Peyer's patch (tissue), 4 donors: Measurements from ENCODE around the gene SRRM1. TPM values are rescaled to one million over a fixed set of nuclear protein-coding genes. Genes with fewer than 3 reads are reported as not detected.

Experiments
- DNase-seq, 3 donors: peaks; one replicate each; pipeline ENCODE4 v3.0.0-alpha.2; 2017 to 2019
- H3K27ac ChIP-seq, 4 donors: fragments of 200-600 bp; sonication (generic); one replicate each; pipeline ENCODE4 v1.5.1; 2016 to 2019
- H3K27me3 ChIP-seq, 2 donors: fragments of 200-600 bp; sonication (generic); one replicate each; pipeline ENCODE4 v1.5.1; 2019
- H3K36me3 ChIP-seq, 3 donors: fragments of 200-600 bp; sonication (generic); one replicate each; pipeline ENCODE4 v1.5.1; 2016 to 2019
- H3K4me1 ChIP-seq, 4 donors: fragments of 200-600 bp; sonication (generic); one replicate each; pipeline ENCODE4 v1.5.1; 2016 to 2019
- H3K4me3 ChIP-seq, 4 donors: fragments of 200-600 bp; sonication (generic); 1 replicate in 3 of 4; 2 replicates in 1 of 4; pipeline ENCODE4 v1.5.1; 2016 to 2019; ENCODE audit warnings: mild to moderate bottlenecking in 1 of 4
- H3K9me3 ChIP-seq, 4 donors: fragments of 200-600 bp; sonication (generic); one replicate each; pipeline ENCODE4 v1.5.1; 2016 to 2019; ENCODE audit warnings: mild to moderate bottlenecking in 1 of 4
- POLR2A ChIP-seq, 2 donors: fragments of 450-650 bp; IDR thresholded peaks; one replicate each; pipeline ENCODE4 v1.5.1; 2017; ENCODE audit warnings: antibody characterized with exemption in 2 of 2, mild to moderate bottlenecking in 2 of 2, moderate library complexity in 2 of 2
- total RNA-seq, 4 donors: library from RNA; depleted of rRNA; stranded (reverse); fragments of >200 nt; gene quantifications; one replicate each; pipeline ENCODE4 v1.1.0, GENCODE V29; 2016
- TF ChIP-seq, protein P1 (sequence below), 6 experiments: fragments of 450-650 bp in 4 of 6; fragments of 200-600 bp in 2 of 6; sonication (generic) in 1 of 6; IDR thresholded peaks; one replicate each; pipeline ENCODE4 v1.5.1; 2017 to 2019; ENCODE audit warnings: antibody characterized with exemption in 6 of 6, mild to moderate bottlenecking in 3 of 6, moderate library complexity in 1 of 6

Gene SRRM1, protein sequence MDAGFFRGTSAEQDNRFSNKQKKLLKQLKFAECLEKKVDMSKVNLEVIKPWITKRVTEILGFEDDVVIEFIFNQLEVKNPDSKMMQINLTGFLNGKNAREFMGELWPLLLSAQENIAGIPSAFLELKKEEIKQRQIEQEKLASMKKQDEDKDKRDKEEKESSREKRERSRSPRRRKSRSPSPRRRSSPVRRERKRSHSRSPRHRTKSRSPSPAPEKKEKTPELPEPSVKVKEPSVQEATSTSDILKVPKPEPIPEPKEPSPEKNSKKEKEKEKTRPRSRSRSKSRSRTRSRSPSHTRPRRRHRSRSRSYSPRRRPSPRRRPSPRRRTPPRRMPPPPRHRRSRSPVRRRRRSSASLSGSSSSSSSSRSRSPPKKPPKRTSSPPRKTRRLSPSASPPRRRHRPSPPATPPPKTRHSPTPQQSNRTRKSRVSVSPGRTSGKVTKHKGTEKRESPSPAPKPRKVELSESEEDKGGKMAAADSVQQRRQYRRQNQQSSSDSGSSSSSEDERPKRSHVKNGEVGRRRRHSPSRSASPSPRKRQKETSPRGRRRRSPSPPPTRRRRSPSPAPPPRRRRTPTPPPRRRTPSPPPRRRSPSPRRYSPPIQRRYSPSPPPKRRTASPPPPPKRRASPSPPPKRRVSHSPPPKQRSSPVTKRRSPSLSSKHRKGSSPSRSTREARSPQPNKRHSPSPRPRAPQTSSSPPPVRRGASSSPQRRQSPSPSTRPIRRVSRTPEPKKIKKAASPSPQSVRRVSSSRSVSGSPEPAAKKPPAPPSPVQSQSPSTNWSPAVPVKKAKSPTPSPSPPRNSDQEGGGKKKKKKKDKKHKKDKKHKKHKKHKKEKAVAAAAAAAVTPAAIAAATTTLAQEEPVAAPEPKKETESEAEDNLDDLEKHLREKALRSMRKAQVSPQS
- total RNA-seq, result 100 to 1,000 TPM; 103 to 404 (median 157) TPM

DNA sequence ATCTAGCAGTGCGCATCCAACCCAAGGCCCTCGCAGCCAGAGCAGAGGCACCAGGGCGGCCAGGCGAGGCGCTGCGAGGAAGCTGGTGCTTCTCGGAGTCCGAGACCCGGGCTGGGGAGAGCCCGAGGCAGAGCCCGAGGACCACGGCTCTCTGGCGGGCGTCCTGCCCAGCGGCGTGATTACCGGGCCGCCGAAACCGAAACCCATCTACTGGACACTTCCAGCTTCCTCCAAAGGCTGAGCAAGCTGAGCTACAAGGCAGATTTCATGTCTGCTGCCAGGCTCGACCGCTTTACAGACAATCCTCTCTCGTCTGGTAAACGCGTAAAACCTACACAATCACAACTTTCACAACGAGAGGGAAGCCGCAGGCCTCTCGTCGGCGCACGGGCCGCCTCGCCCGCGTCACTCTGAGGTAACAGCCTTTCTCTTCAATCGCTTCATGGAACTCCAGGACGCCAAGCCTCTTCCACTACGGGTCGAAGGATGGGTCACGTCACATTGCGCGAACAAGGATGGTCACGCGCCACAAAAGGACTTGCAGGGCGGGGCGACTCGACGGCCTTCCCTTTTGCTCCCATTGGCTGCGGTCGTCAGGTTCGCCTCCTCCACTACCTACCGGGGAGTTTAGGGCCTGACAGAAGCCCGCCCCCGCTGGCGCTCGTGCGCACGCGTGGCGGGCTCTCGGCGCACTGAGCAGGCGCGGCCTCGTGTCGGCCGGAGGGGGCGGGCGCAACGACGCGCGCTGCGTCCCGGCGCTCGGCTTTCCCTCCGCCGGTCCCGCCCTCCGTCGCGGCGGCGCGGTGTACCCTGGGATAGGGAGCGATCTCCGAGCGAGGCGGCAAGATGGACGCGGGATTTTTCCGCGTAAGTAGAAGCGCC is at the start of gene SRRM1:
TSS of gene SRRM1 (plus strand) at position 822 of the 882 bp plus-strand sequence. CDS start at position 847, 25 bp downstream.
- peaks cover 0 to 18% (median 0%) of the 10 kb centered on the region in 3 donors for H3K36me3 ChIP-seq
- H3K27me3 ChIP-seq, result no peaks in the 10 kb centered on the region
- no peaks in the 10 kb centered on the region for H3K9me3 ChIP-seq
- H3K27ac ChIP-seq, result peak within 1 kb of the TSS; percentile 95 to 99 (median 98)
- H3K4me3 ChIP-seq, result peak within 1 kb of the TSS; percentile 90 to 94 (median 93)
- peak; percentile 99 for TF ChIP-seq POLR2A (IDR thresholded peaks at IDR 0.05)
- TF ChIP-seq, protein P1, sequence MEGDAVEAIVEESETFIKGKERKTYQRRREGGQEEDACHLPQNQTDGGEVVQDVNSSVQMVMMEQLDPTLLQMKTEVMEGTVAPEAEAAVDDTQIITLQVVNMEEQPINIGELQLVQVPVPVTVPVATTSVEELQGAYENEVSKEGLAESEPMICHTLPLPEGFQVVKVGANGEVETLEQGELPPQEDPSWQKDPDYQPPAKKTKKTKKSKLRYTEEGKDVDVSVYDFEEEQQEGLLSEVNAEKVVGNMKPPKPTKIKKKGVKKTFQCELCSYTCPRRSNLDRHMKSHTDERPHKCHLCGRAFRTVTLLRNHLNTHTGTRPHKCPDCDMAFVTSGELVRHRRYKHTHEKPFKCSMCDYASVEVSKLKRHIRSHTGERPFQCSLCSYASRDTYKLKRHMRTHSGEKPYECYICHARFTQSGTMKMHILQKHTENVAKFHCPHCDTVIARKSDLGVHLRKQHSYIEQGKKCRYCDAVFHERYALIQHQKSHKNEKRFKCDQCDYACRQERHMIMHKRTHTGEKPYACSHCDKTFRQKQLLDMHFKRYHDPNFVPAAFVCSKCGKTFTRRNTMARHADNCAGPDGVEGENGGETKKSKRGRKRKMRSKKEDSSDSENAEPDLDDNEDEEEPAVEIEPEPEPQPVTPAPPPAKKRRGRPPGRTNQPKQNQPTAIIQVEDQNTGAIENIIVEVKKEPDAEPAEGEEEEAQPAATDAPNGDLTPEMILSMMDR (IDR thresholded peaks at IDR 0.05), result peak in 5 of 6 experiments; percentile 5 to 39 (median 19)
- peaks cover 0 to 29% (median 13%) of the 10 kb centered on the region in 4 donors for H3K4me1 ChIP-seq
- peak; percentile 98 to 100 (median 99) for DNase-seq

DNA sequence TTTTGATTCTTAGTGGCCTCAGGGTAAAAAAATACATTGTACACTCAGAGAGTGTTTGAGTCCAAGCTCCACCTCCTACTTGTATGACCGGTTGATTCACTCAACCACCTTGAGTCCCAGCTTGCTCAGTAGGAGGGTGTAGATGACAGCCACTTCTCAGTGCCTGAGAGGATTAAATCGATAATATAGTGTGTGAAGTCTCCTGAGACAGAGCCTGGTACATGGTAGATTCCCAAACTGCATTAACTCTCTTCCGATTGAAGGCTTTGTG is 48.8 kb upstream of the SRRM1 start:
- H3K27ac ChIP-seq, result no peak overlapping the region
- H3K36me3 ChIP-seq, result no peaks in the 10 kb centered on the region
- H3K9me3 ChIP-seq, result no peaks in the 10 kb centered on the region
- no peak overlapping the region for H3K4me3 ChIP-seq
- TF ChIP-seq POLR2A (IDR thresholded peaks at IDR 0.05), result no peak
- TF ChIP-seq, protein P1 (IDR thresholded peaks at IDR 0.05), result no peak
- H3K27me3 ChIP-seq, result no peaks in the 10 kb centered on the region
- DNase-seq, result peak in 1 of 3 donors; percentile 2
- H3K4me1 ChIP-seq, result no peaks in the 10 kb centered on the region

DNA sequence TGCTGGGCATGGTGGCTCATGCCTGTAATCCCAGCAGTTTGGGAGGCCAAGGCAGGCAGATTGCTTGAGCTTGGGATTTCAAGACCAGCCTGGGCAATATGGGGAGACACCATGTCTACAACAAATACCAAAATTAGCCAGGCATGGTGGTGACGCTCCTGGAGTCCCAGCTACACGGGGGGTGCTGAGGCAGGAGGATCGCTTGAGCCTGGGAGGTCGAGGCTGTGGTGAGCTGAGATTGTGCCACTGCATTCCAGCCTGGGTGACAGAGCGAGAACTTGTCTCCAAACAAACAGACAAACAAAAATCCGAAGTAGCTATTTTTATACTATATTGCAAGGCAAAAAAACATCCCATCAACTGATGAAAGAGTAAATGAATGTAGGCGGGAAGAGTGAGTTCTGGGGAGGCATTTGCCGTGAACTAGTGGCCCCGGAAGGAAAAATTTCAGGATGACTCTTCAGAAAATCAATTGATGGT is 46.7 kb upstream of the SRRM1 start:
- Histone ChIP-seq H3K27ac (no peak overlapping the region), H3K36me3 (no peaks in the 10 kb centered on the region), H3K9me3 (no peaks in the 10 kb centered on the region), H3K4me3 (no peak overlapping the region), H3K4me1 (no peaks in the 10 kb centered on the region), H3K27me3 (no peaks in the 10 kb centered on the region)
- no peak for TF ChIP-seq POLR2A (IDR thresholded peaks at IDR 0.05)
- TF ChIP-seq, protein P1 (IDR thresholded peaks at IDR 0.05), result no peak
- DNase-seq, result peak in 1 of 3 donors; percentile 23

DNA sequence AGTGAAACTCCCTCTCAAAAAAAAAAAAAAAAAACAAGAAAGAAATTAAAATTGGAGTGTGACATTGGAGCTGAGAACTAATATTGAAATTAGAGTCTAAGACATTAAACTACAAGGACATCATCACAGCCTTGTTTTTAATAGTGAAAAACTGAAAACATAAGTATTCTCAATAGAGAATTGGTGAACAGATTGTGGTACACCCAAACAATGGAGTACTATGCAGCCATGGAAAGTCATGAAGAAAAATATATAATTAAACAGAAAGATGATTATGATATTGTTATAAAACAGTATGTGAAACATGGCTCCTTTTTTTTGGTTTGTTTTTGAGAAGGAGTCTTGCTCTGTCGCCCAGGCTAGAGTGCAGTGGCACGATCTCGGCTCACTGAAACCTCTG is 43.8 kb upstream of the SRRM1 start:
- Histone ChIP-seq H3K27me3 (no peaks in the 10 kb centered on the region), H3K36me3 (no peaks in the 10 kb centered on the region), H3K27ac (no peak overlapping the region), H3K4me3 (no peak overlapping the region), H3K4me1 (no peaks in the 10 kb centered on the region), H3K9me3 (no peaks in the 10 kb centered on the region)
- DNase-seq, result peak in 1 of 3 donors; percentile 8
- TF ChIP-seq POLR2A (IDR thresholded peaks at IDR 0.05), result no peak
- TF ChIP-seq, protein P1 (IDR thresholded peaks at IDR 0.05), result no peak

DNA sequence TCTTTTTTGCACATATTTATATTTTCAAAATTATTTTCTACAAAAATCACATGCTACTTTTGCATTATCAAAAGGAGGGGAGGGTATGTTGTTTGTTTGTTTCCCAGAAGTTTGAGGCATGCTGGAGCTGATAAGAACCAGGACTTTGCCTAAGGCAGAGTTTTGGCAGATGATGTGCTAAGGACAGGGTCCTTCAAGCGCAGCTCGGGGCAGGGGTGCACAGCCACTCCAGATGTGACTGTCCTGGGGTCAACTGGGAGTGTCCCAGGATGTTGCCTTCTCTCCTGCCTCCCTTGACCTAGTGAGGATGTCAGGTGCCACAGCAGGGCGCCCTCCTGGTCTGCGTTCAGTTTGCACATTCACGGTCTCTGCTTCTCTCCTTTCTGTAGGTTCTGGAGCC is 42.6 kb upstream of the SRRM1 start:
- no peaks in the 10 kb centered on the region for H3K36me3 ChIP-seq
- TF ChIP-seq, protein P1 (IDR thresholded peaks at IDR 0.05), result no peak
- no peak for TF ChIP-seq POLR2A (IDR thresholded peaks at IDR 0.05)
- DNase-seq, result peak in 1 of 3 donors; percentile 21

More for the DNA sequence above, 42.6 kb upstream of the SRRM1 start:
- no peaks in the 10 kb centered on the region for H3K9me3 ChIP-seq
- H3K4me1 ChIP-seq, result no peaks in the 10 kb centered on the region
- no peaks in the 10 kb centered on the region for H3K27me3 ChIP-seq
- no peak overlapping the region for H3K4me3 ChIP-seq
- H3K27ac ChIP-seq, result no peak overlapping the region
